ENCODE results near the gene NEUROD1. TPM values are rescaled to one million over a fixed set of nuclear protein-coding genes. Genes with fewer than 3 reads are reported as not detected.

Gene NEUROD1
- total RNA-seq, 4 donors from 2014 or later: 0.48 to 1.8 TPM; not detected in 2

- no peaks in the 10 kb centered on the region for H3K9me3 ChIP-seq
- no peak for DNase-seq
- intact Hi-C loops (cut with DNase I; ENCODE audit: low total_unique reads): no loop called here
Observed at GRCh38 chr2:181639686-181640085, 40.6 kb downstream of the NEUROD1 start.

GRCh38 chr2:181632733-181633401 is 47.5 kb downstream of the NEUROD1 start:
- no peaks in the 10 kb centered on the region for H3K36me3 ChIP-seq
- no peak for DNase-seq
- WGBS, 2 donors (ENCODE audit: low coverage in 1 of 2): 58 to 84% methylated on average over 2 to 4 of the region's 4 CpGs
- no peak overlapping the region for H3K27ac ChIP-seq
- no peaks in the 10 kb centered on the region for H3K27me3 ChIP-seq
- no peak overlapping the region for H3K4me3 ChIP-seq
- no peaks in the 10 kb centered on the region for H3K9me3 ChIP-seq
- H3K4me1 ChIP-seq: no peaks in the 10 kb centered on the region
- intact Hi-C loops (cut with DNase I; ENCODE audit: low total_unique reads): no loop called here
- TF ChIP-seq POLR2A (IDR thresholded peaks at IDR 0.05): no peak
- no peak for TF ChIP-seq EP300 (IDR thresholded peaks at IDR 0.05; ENCODE audit: low read depth)
- TF ChIP-seq, protein P1, sequence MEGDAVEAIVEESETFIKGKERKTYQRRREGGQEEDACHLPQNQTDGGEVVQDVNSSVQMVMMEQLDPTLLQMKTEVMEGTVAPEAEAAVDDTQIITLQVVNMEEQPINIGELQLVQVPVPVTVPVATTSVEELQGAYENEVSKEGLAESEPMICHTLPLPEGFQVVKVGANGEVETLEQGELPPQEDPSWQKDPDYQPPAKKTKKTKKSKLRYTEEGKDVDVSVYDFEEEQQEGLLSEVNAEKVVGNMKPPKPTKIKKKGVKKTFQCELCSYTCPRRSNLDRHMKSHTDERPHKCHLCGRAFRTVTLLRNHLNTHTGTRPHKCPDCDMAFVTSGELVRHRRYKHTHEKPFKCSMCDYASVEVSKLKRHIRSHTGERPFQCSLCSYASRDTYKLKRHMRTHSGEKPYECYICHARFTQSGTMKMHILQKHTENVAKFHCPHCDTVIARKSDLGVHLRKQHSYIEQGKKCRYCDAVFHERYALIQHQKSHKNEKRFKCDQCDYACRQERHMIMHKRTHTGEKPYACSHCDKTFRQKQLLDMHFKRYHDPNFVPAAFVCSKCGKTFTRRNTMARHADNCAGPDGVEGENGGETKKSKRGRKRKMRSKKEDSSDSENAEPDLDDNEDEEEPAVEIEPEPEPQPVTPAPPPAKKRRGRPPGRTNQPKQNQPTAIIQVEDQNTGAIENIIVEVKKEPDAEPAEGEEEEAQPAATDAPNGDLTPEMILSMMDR (IDR thresholded peaks at IDR 0.05): no peak
- no peak for TF ChIP-seq POLR2AphosphoS5 (IDR thresholded peaks at IDR 0.05)
- in situ Hi-C loops (cut with MboI; ENCODE audit: low pct_ligation_motif_present in 1 of 4, low pct_unique_long_range_greater_than_20kb in 1 of 4, low sequenced_read_pairs in 3 of 4): no loop called here

More at GRCh38 chr2:181639686-181640085, 40.6 kb downstream of the NEUROD1 start:
- Histone ChIP-seq H3K27me3 (no peaks in the 10 kb centered on the region), H3K27ac (no peak overlapping the region), H3K4me3 (no peak overlapping the region), H3K36me3 (no peaks in the 10 kb centered on the region), H3K4me1 (no peaks in the 10 kb centered on the region)
- TF ChIP-seq EP300 (IDR thresholded peaks at IDR 0.05; ENCODE audit: low read depth) (no peak), POLR2AphosphoS5 (IDR thresholded peaks at IDR 0.05) (no peak), POLR2A (IDR thresholded peaks at IDR 0.05) (no peak)
- TF ChIP-seq, protein P1 (IDR thresholded peaks at IDR 0.05): no peak
- in situ Hi-C loops (cut with MboI; ENCODE audit: low pct_ligation_motif_present in 1 of 4, low pct_unique_long_range_greater_than_20kb in 1 of 4, low sequenced_read_pairs in 3 of 4): no loop called here
- 0% methylated on average over 1 of the region's 1 CpG for WGBS, 2 donors (ENCODE audit: low coverage in 1 of 2)

- DNase-seq: no peak
- in situ Hi-C loops (cut with MboI; ENCODE audit: low pct_ligation_motif_present in 1 of 4, low pct_unique_long_range_greater_than_20kb in 1 of 4, low sequenced_read_pairs in 3 of 4) (no loop called here), intact Hi-C loops (cut with DNase I; ENCODE audit: low total_unique reads) (no loop called here)
- H3K9me3 ChIP-seq: no peaks in the 10 kb centered on the region
- no peaks in the 10 kb centered on the region for H3K4me1 ChIP-seq
- no peaks in the 10 kb centered on the region for H3K27me3 ChIP-seq
- WGBS, 2 donors (ENCODE audit: low coverage in 1 of 2): 77 to 88% methylated on average over 3 of the region's 3 CpGs
- H3K4me3 ChIP-seq: no peak overlapping the region
- no peaks in the 10 kb centered on the region for H3K36me3 ChIP-seq
- TF ChIP-seq POLR2A (IDR thresholded peaks at IDR 0.05): no peak
- TF ChIP-seq, protein P1 (IDR thresholded peaks at IDR 0.05): no peak
- no peak for TF ChIP-seq POLR2AphosphoS5 (IDR thresholded peaks at IDR 0.05)
- TF ChIP-seq EP300 (IDR thresholded peaks at IDR 0.05; ENCODE audit: low read depth): no peak
- H3K27ac ChIP-seq: no peak overlapping the region
Observed at GRCh38 chr2:181628590-181629585, 51.4 kb downstream of the NEUROD1 start.

GRCh38 chr2:181627545-181627944 is 52.8 kb downstream of the NEUROD1 start:
- no peak for DNase-seq
- Histone ChIP-seq H3K36me3 (no peaks in the 10 kb centered on the region), H3K27me3 (no peaks in the 10 kb centered on the region), H3K4me1 (no peaks in the 10 kb centered on the region), H3K9me3 (no peaks in the 10 kb centered on the region), H3K4me3 (no peak overlapping the region), H3K27ac (no peak overlapping the region)
- in situ Hi-C loops (cut with MboI; ENCODE audit: low pct_ligation_motif_present in 1 of 4, low pct_unique_long_range_greater_than_20kb in 1 of 4, low sequenced_read_pairs in 3 of 4) (no loop called here), intact Hi-C loops (cut with DNase I; ENCODE audit: low total_unique reads) (no loop called here)
- 80% methylated on average over 1 to 3 of the region's 3 CpGs for WGBS, 2 donors (ENCODE audit: low coverage in 1 of 2)
- TF ChIP-seq, protein P1 (IDR thresholded peaks at IDR 0.05): no peak
- TF ChIP-seq POLR2A (IDR thresholded peaks at IDR 0.05) (no peak), POLR2AphosphoS5 (IDR thresholded peaks at IDR 0.05) (no peak), EP300 (IDR thresholded peaks at IDR 0.05; ENCODE audit: low read depth) (no peak)
